Hepatocyte (in vitro differentiated cells): Measurements from ENCODE around the gene WEE2. TPM values are rescaled to one million over a fixed set of nuclear protein-coding genes. Genes with fewer than 3 reads are reported as not detected.

Source experiments
- DNase-seq: peaks from one replicate; pipeline ENCODE4 v3.0.0-alpha.2; 2016; ENCODE audit warnings: low spot score
- H2AFZ ChIP-seq: fragments of 200-600 bp; sonication (generic); 2 replicates; pipeline ENCODE4 v1.6.0; 2016; ENCODE audit warnings: antibody characterized with exemption, mild to moderate bottlenecking
- H3K27ac ChIP-seq: fragments of 200-600 bp; sonication (generic); 2 replicates; pipeline ENCODE4 v1.5.1; 2016; ENCODE audit warnings: mild to moderate bottlenecking
- H3K27me3 ChIP-seq: fragments of 200-600 bp; sonication (generic); 2 replicates; pipeline ENCODE4 v1.6.1; 2016
- H3K36me3 ChIP-seq: fragments of 200-600 bp; sonication (generic); replicated peaks from 2 replicates; pipeline ENCODE4 v1.5.1; 2016; ENCODE audit warnings: low read depth; ENCODE audit not compliant: insufficient read depth
- H3K4me1 ChIP-seq: fragments of 200-600 bp; sonication (generic); 2 replicates; pipeline ENCODE4 v1.5.1; 2016; ENCODE audit warnings: mild to moderate bottlenecking, moderate library complexity; ENCODE audit not compliant: insufficient read depth
- H3K4me2 ChIP-seq: fragments of 200-600 bp; sonication (generic); 2 replicates; pipeline ENCODE4 v1.6.0; 2016
- H3K4me3 ChIP-seq: fragments of 200-600 bp; sonication (generic); 2 replicates; pipeline ENCODE4 v1.5.1; 2016; ENCODE audit warnings: mild to moderate bottlenecking
- H3K79me2 ChIP-seq: fragments of 200-600 bp; sonication (generic); 2 replicates; pipeline ENCODE4 v1.6.0; 2017; ENCODE audit warnings: mild to moderate bottlenecking
- H3K9me2 ChIP-seq: fragments of 200-600 bp; sonication (generic); replicated peaks from 2 replicates; pipeline ENCODE4 v1.6.0; 2017; ENCODE audit warnings: mild to moderate bottlenecking; ENCODE audit not compliant: insufficient read depth
- H3K9me3 ChIP-seq: fragments of 200-600 bp; sonication (generic); 2 replicates; pipeline ENCODE4 v1.5.1; 2016; ENCODE audit warnings: low read depth, mild to moderate bottlenecking
- H4K20me1 ChIP-seq: fragments of 200-600 bp; sonication (generic); 2 replicates; pipeline ENCODE4 v1.6.0; 2016; ENCODE audit warnings: mild to moderate bottlenecking; ENCODE audit not compliant: insufficient read depth, poor library complexity, severe bottlenecking
- EZH2 ChIP-seq: fragments of 200-600 bp; sonication (generic); IDR thresholded peaks from 2 replicates; pipeline ENCODE4 v1.6.1; 2016; ENCODE audit warnings: antibody characterized with exemption, mild to moderate bottlenecking, borderline replicate concordance
- EZH2phosphoT487 ChIP-seq: fragments of 200-600 bp; sonication (generic); IDR thresholded peaks from one replicate; pipeline ENCODE4 v1.6.1; 2018; ENCODE audit warnings: antibody characterized with exemption, mild to moderate bottlenecking, low read depth, moderate library complexity; ENCODE audit not compliant: unreplicated experiment, severe bottlenecking
- WGBS: methylation state at CpG from one replicate; pipeline ENCODE4 v1.1.6; 2016; ENCODE audit warnings: low lambda C conversion rate; ENCODE audit errors: missing lambda C conversion rate; 5-methylcytosine and 5-hydroxymethylcytosine counted together
- polyA plus RNA-seq: library from polyadenylated mRNA; unstranded; fragments of >200 nt; fragmentation: Nextera tagmentation; extraction: Ambion mirVana; gene quantifications from 2 replicates; pipeline ENCODE4 v1.2.1, GENCODE V29; 2016
- total RNA-seq: library from RNA; depleted of rRNA; stranded (reverse); fragments of >200 nt; gene quantifications from 2 replicates; pipeline ENCODE4 v1.2.3, GENCODE V29; 2014
- TF ChIP-seq, protein P1 (sequence below): fragments of 200-600 bp; sonication (generic); IDR thresholded peaks from 2 replicates; pipeline ENCODE4 v1.5.1; 2016; ENCODE audit warnings: antibody characterized with exemption, mild to moderate bottlenecking; ENCODE audit not compliant: poor library complexity

Gene WEE2
- total RNA-seq (3.6 and 3.7 TPM in 2 replicates), polyA plus RNA-seq (0.60 and 0.89 TPM in 2 replicates)

DNA sequence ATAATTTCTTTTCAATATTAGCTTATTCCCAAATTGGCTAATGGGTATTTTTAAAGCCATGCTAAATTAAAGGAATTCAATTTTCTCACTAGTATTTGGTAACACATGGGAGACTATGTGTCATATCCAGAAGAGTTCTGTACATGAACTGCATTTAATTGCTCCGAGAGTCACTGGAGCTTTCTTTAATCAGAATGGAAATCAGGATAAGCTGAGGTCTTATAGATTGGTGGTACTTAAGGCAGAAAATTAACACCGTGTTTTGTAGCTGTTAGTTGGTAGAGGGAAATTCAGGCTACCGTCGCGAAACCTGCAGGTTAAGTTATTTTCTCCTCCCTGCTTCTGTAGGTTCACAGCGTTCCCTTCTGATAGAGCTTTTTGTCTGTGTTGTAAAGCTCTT, at the start of gene WEE2:
TSS of gene WEE2 (plus strand) at position 3 of the 400 bp plus-strand sequence. CDS start 406 bp downstream, outside the sequence.
- H3K27ac ChIP-seq, result no peak within 1 kb of the TSS
- H4K20me1 ChIP-seq, result no peaks in the 10 kb centered on the region
- no peaks in the 10 kb centered on the region for H3K27me3 ChIP-seq
- peaks cover 4% of the 10 kb centered on the region for H3K79me2 ChIP-seq
- H3K9me3 ChIP-seq, result no peaks in the 10 kb centered on the region
- H3K9me2 ChIP-seq, result no peaks in the 10 kb centered on the region
- no peaks in the 10 kb centered on the region for H3K36me3 ChIP-seq
- no peak within 1 kb of the TSS for H2AFZ ChIP-seq
- WGBS, result 88% methylated on average over 6 of the region's 6 CpGs
- peaks cover 29% of the 10 kb centered on the region for H3K4me1 ChIP-seq
- no peak within 1 kb of the TSS for H3K4me2 ChIP-seq
- no peak for DNase-seq
- H3K4me3 ChIP-seq, result no peak within 1 kb of the TSS
- TF ChIP-seq, protein P1, sequence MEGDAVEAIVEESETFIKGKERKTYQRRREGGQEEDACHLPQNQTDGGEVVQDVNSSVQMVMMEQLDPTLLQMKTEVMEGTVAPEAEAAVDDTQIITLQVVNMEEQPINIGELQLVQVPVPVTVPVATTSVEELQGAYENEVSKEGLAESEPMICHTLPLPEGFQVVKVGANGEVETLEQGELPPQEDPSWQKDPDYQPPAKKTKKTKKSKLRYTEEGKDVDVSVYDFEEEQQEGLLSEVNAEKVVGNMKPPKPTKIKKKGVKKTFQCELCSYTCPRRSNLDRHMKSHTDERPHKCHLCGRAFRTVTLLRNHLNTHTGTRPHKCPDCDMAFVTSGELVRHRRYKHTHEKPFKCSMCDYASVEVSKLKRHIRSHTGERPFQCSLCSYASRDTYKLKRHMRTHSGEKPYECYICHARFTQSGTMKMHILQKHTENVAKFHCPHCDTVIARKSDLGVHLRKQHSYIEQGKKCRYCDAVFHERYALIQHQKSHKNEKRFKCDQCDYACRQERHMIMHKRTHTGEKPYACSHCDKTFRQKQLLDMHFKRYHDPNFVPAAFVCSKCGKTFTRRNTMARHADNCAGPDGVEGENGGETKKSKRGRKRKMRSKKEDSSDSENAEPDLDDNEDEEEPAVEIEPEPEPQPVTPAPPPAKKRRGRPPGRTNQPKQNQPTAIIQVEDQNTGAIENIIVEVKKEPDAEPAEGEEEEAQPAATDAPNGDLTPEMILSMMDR, result no peak
- TF ChIP-seq EZH2phosphoT487 (no peak), EZH2 (no peak)

DNA sequence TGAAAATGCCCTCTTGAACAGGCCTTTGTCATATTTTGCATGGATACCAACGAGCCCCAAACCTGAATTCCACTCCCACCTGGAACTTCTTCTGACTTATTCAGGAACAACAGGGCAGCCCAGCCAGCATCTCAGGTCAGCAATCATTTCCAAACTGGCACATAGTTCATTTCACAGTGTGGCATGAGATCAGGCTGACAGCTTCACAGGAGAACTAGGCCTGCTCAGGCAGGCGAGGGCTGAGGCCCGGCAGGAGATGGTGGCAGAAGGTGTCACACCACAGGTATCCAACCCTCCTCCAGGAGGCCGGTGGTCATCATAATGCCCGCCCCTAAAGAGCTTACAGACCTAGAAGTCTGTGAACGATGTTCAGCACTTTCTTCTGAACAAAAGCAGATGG, 48.7 kb upstream of the WEE2 start:
- no peak for DNase-seq
- TF ChIP-seq EZH2, result no peak
- TF ChIP-seq EZH2phosphoT487, result no peak
- TF ChIP-seq, protein P1, result no peak
- H3K27ac ChIP-seq, result no peak overlapping the region
- no peaks in the 10 kb centered on the region for H3K4me1 ChIP-seq
- H3K36me3 ChIP-seq, result no peaks in the 10 kb centered on the region
- H2AFZ ChIP-seq, result no peak overlapping the region
- H3K4me3 ChIP-seq, result no peak overlapping the region
- WGBS, result 91% methylated on average over 6 of the region's 6 CpGs
- H3K9me3 ChIP-seq, result no peaks in the 10 kb centered on the region
- H3K4me2 ChIP-seq, result no peak overlapping the region
- no peaks in the 10 kb centered on the region for H3K27me3 ChIP-seq
- no peaks in the 10 kb centered on the region for H4K20me1 ChIP-seq
- H3K79me2 ChIP-seq, result no peaks in the 10 kb centered on the region
- no peaks in the 10 kb centered on the region for H3K9me2 ChIP-seq

DNA sequence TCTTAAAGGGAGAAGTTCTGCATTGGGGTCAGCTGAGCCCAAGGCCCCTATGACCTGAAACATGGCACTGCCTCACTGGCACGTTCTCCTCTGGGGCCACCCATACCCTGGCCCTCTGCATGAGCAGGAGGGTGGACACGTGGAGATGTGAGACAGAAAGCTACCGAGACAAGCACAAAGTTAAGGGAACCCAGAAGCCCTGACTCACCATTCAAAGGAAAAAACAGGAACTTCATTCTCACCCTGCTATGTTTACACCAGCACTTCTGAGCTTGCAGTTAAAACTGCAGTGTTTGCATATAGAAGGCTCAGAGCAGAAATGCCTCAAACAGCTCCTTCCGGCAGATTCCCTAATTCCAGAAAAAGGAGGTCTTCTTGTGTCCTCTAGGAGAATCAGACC, 47.9 kb upstream of the WEE2 start:
- H3K4me2 ChIP-seq, result no peak overlapping the region
- no peaks in the 10 kb centered on the region for H3K36me3 ChIP-seq
- no peak overlapping the region for H2AFZ ChIP-seq
- H3K9me2 ChIP-seq, result no peaks in the 10 kb centered on the region
- H4K20me1 ChIP-seq, result no peaks in the 10 kb centered on the region
- H3K9me3 ChIP-seq, result no peaks in the 10 kb centered on the region
- TF ChIP-seq EZH2, result no peak
- TF ChIP-seq EZH2phosphoT487, result no peak
- TF ChIP-seq, protein P1, result no peak
- no peaks in the 10 kb centered on the region for H3K4me1 ChIP-seq
- no peak overlapping the region for H3K27ac ChIP-seq
- H3K79me2 ChIP-seq, result no peaks in the 10 kb centered on the region
- WGBS, result 85% methylated on average over 4 of the region's 4 CpGs
- DNase-seq, result no peak
- H3K4me3 ChIP-seq, result no peak overlapping the region
- no peaks in the 10 kb centered on the region for H3K27me3 ChIP-seq
